ENCODE data around the gene ATP13A4.

- TF ChIP-seq, protein P1, sequence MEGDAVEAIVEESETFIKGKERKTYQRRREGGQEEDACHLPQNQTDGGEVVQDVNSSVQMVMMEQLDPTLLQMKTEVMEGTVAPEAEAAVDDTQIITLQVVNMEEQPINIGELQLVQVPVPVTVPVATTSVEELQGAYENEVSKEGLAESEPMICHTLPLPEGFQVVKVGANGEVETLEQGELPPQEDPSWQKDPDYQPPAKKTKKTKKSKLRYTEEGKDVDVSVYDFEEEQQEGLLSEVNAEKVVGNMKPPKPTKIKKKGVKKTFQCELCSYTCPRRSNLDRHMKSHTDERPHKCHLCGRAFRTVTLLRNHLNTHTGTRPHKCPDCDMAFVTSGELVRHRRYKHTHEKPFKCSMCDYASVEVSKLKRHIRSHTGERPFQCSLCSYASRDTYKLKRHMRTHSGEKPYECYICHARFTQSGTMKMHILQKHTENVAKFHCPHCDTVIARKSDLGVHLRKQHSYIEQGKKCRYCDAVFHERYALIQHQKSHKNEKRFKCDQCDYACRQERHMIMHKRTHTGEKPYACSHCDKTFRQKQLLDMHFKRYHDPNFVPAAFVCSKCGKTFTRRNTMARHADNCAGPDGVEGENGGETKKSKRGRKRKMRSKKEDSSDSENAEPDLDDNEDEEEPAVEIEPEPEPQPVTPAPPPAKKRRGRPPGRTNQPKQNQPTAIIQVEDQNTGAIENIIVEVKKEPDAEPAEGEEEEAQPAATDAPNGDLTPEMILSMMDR (IDR thresholded peaks at IDR 0.05; ENCODE audit: poor library complexity, severe bottlenecking), result no peak
- TF ChIP-seq TAF1 (IDR thresholded peaks at IDR 0.05; ENCODE audit: low read depth), result no peak
- TF ChIP-seq EP300 (conservative IDR thresholded peaks at IDR 0.05; ENCODE audit: poor library complexity, severe bottlenecking), result no peak
- no peak for TF ChIP-seq REST (IDR thresholded peaks at IDR 0.05; ENCODE audit: borderline replicate concordance)
- no peak for TF ChIP-seq RAD21 (conservative IDR thresholded peaks at IDR 0.05)
- TF ChIP-seq EZH2 (IDR thresholded peaks at IDR 0.05; ENCODE audit: borderline replicate concordance, insufficient read depth, low read length, poor library complexity, severe bottlenecking), result no peak
- no peak for TF ChIP-seq POLR2AphosphoS5 (IDR thresholded peaks at IDR 0.05)
- TF ChIP-seq MXI1 (conservative IDR thresholded peaks at IDR 0.05; ENCODE audit: poor library complexity, severe bottlenecking), result no peak
- no peak for TF ChIP-seq SMC3 (conservative IDR thresholded peaks at IDR 0.05; ENCODE audit: poor library complexity)
Measured at GRCh38 chr3:193508108-193508507, 46.6 kb downstream of the ATP13A4 start.
